GM18526 (cell line): ENCODE data around the gene SLC9A9.

ENCODE experiments used
- POLR2A ChIP-seq: IDR thresholded peaks from 3 replicates; pipeline ENCODE4 v1.6.1; 2011; ENCODE audit not compliant: insufficient read length; ENCODE audit errors: extremely low read depth

SLC9A9 gene

GRCh38 chr3:143255739-143256138 lies 592.5 kb downstream of the SLC9A9 start:
- no peak for TF ChIP-seq POLR2A

- TF ChIP-seq POLR2A: no peak
These were observed 595.3 kb downstream of the SLC9A9 start for GRCh38 chr3:143252931-143253330.

GRCh38 chr3:143249014-143249413 lies 599.3 kb downstream of the SLC9A9 start:
- no peak for TF ChIP-seq POLR2A

- TF ChIP-seq POLR2A: no peak
These were observed 601.2 kb downstream of the SLC9A9 start for GRCh38 chr3:143247073-143247472.

GRCh38 chr3:143245692-143246091 lies 602.6 kb downstream of the SLC9A9 start:
- no peak for TF ChIP-seq POLR2A

- no peak for TF ChIP-seq POLR2A
These were observed 603.7 kb downstream of the SLC9A9 start for GRCh38 chr3:143244516-143245063.

- TF ChIP-seq POLR2A: no peak
These were observed 604.6 kb downstream of the SLC9A9 start for GRCh38 chr3:143243686-143244085.

GRCh38 chr3:143242691-143243090 lies 605.6 kb downstream of the SLC9A9 start:
- TF ChIP-seq POLR2A: no peak

GRCh38 chr3:143242101-143242500 lies 606.2 kb downstream of the SLC9A9 start:
- TF ChIP-seq POLR2A: no peak

- no peak for TF ChIP-seq POLR2A
These were observed 606.8 kb downstream of the SLC9A9 start for GRCh38 chr3:143241481-143241951.

- no peak for TF ChIP-seq POLR2A
These were observed 607.4 kb downstream of the SLC9A9 start for GRCh38 chr3:143240886-143241285.

GRCh38 chr3:143239031-143239430 lies 609.2 kb downstream of the SLC9A9 start:
- no peak for TF ChIP-seq POLR2A

- no peak for TF ChIP-seq POLR2A
These were observed 611.1 kb downstream of the SLC9A9 start for GRCh38 chr3:143237077-143237627.

- TF ChIP-seq POLR2A: no peak
These were observed 611.9 kb downstream of the SLC9A9 start for GRCh38 chr3:143236226-143236964.

- no peak for TF ChIP-seq POLR2A
These were observed 612.6 kb downstream of the SLC9A9 start for GRCh38 chr3:143235614-143236204.

GRCh38 chr3:143234526-143234925 lies 613.7 kb downstream of the SLC9A9 start:
- TF ChIP-seq POLR2A: no peak
